NCI-H1436 treated with DMSO at 0.1 percent for 48 hours (cell line): Measurements from ENCODE around the gene KPTN.

ENCODE experiments used
- DNase-seq: peaks from one replicate; lab custom pipeline; 2025; lab: John Stamatoyannopoulos, UW

Gene KPTN

DNA sequence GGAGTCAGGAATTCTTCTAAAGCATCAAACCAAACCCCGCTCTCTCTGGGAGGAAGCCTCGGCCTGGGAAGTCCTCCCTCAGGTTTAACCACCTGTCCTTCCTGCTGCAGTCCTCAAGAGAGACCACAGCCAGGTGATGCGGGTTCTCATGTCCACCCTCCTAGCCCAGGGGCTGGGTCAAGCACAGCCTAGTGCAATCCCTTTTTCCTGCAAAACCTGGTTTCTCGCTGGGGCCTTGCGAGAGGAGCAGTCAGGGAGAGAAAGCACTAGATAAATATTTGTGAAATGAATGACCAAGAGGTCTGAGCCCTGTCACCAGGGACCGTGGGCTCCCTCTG is 14.7 kb downstream of the KPTN start:
- no peak for DNase-seq

DNA sequence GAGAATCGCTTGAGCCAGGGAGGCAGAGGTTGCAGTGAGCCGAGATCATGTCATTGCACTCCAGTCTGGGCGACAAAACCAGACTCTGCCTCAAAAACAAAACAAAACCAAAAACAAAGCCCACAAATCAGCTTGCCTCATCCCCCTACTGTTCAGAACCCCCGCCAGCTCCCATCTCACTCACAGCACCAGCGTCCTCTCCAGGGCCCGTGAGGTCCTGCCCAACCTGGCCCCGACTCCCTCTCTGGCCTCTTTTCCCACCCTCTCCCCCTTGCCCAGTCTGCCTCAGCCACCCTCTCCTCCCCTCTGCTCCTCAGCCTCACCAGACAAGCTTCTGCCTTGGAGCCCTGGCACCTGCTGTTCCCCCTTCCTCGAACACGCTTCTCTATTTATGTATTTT is 16.1 kb downstream of the KPTN start:
- no peak for DNase-seq

DNA sequence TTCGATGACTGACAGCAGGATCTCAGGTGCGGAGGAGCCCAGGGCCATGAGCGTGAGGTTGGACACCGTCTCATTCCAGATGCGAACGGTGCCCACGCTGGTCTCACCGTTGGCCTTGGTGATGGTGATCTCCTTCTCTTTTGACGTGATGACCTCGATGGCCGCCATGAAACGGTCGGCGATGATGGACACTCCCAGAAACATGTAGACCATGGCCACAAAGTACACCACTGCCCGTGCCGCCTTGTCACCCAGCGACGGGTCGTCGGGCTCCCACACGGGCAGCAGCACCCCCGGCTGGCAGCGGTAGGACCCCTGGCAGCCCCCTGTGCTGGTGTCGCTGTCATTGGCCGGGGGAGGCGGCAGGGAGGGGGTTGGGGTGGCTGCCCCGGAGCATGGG is 18.1 kb downstream of the KPTN start:
- no peak for DNase-seq

DNA sequence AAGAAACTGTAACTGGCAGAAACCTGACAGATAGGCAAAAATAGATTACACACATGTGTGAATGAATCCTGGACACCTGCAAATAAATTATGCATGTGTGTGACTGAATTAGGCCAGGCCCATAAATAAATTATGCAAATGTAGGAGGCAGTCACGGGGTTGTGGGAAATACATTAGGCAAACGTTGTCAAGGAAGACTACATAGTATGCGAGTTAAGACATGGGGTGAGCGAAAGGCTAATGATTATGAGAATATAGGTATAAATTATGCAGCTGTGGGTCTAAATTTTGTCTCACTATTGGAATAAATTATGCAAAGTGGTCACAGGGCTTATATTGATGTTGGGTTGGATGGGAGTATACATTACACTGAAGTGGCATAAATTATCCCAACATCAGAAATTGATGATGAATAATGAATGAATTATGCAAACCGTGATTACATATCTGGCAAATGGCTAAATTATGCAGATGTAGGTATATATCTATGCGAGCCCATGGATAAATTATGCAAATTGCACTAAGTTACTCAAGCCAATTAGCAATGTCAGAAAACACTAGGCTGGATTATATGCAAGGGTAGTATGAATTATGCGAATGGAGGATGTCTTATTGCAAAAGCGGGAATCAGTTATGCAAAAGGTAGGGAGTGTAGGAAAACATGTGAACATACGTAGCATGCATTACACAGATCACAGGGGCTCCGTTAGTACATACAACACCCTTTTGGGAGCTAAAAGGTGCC is 19.2 kb downstream of the KPTN start:
- no peak for DNase-seq

DNA sequence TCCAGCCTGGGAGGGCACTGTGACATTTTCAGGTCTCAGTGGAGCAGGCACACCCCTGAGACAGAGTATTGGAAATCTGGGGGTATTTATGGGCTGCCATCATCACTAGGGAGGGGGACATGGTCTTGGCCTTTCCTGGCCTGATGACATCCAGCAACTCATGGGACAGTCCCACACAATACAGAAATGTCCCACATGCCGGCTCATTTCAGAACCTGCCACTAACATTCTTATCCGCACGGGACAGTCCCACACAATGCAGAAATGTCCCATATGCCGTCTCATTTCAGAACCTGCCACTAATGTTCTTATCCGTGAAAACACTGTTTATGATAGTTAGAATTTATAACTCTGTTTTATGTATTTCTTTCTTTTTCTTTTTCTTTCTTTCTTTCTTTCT is 22.1 kb downstream of the KPTN start:
- DNase-seq, result no peak

DNA sequence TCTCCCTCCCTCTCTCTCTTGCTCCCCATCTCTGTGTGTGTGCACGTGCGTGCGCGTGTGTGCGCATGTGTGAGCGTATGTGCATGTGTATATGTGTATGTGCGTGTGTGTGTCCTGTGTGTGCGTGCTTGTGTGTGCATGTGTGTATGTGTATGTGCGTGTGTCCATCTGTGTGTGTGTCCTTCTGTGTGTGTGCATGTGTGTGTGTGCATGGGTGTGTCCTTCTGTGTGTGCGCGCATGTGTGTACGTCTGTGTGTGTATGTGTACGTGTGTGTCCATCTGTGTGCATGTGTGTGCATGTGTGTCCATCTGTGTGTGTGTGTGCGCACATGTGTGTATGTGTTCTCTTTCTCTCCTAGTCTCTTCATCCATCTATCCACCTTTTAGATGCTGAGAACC is 24.5 kb downstream of the KPTN start:
- DNase-seq, result no peak

DNA sequence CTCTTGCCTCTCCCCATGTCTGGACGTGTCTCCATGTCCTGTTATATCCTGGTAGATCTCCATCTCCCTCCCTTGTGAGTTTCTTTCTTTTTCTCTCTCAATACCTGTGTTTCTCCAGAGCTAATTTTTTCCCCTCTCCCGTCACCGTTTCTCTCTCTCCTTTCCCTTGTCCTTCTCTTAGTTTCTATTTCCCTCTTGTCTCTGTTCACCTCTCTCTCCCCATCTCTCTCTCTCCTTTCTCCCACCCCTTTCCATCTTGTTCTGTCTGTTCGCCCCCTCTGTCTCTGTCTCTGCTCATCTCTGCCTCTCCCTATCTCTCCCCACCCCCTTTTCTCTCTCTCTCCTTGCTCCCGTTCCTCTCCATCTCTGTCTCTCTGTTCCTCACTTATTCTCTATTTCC is 25.3 kb downstream of the KPTN start:
- DNase-seq, result no peak

DNA sequence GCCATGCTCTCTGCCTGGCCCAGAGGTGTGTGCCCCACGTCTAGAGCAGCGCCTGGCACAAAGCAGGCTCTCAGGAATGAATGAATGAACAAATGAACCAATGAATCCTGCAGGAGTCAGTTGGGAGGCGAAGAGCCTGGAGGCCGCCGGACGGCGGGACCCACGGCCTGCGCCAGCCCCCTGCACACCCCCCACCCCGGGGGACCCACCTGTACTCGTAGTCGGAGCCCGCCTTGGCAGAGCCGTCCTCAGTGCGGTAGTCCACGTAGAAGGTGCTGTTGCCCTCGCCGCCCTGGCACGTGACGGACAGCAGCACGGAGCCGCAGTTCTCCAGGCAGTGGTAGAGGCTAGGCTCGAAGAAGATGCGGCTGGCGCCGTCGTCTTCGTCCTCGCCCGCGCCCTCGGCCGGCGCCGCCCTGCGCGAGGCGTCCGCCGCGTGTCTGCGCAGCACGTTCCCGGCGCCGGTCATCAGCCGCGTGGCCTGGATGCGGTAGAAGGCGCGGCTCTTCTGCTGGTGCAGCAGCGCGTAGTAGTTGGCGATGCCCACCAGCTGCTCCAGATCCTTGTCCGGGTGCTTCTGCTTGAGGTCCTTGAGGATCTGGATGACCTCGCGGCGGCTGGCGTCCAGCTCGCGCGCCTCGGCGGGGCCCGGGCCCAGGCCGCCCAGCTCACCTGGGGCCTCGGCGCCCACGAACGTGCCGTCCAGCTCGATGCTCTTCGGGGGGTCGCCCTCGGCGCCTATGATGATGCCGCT is 27.1 kb downstream of the KPTN start:
- no peak for DNase-seq

DNA sequence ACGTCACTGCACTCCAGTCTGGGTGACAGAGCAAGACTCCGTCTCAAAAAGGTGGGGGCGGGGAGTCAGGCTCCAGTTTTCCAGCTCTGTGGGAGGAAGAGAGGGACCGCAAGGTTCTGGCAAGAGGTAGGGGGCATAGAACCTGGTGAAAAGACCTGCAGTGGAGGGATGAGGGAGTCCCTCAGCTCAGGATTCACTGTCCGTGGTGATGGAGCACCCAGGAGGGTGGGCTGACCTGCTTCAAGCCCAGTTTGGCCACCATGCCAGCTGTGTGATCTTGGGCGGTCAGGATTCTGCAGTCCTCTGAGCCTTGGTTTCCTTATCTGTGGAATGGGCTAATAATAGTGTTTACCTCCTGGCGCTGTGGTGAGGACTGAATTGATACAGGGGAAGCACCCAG is 33.5 kb downstream of the KPTN start:
- DNase-seq, result no peak

DNA sequence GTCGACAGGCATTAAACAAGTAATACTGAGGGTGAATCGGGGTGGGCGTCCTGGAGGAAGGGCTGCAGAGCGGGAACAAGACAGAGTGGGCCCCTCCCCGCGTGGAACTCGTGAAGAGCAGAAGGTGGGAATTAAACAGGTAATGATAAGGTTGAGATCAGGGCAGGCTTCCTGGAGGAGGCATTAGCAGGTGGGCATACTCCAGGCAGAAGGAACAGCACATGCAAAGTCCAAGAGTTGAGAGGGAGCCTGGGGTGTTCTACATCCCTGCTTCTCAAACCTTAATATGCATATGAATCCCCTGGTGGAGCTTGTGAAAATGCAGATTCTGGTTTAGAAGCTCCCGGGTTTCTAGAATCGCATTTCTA is 35.7 kb downstream of the KPTN start:
- no peak for DNase-seq

DNA sequence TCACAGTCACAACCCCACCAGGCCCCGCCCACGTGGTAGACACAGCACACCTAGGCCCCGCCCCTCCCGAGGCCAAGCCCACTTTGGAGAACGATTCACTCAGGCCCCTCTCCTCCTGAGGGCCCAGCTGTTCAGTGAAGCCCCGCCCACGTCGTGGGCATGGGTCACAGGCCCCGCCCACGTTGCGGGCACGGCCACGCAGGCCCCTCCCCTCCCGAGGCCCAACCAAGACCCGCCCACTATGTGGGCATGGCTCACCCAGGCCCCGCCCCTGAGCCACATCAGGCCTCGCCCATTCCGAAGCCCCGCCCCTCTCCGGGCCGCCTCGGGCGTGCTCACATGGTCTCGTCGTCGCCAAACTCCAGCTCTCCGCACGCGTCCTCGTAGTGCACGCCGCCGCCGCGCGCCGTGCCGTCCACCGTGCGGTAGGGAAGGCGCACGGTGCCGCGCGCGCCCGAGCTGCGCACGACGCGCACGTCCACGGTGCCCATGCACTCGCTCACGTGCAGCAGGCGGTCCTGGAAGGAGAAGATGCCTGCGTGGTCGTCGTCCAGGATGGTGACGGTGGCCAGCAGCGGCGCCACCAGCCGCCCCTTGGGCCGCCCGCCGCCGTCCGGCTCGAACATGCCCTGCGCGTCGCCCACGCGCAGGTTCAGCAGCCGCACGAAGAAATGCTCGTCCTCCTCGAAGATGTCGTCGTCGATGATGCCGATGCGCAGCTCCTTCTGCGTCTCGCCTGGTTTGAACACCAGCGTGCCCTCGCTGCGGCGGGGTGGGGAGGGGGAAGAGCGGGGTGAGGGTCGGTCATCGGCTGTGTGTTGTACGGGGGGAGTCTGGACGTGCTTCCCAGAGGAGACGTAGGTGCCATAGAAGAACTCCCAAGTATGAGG is 36.3 kb downstream of the KPTN start:
- DNase-seq, result no peak

DNA sequence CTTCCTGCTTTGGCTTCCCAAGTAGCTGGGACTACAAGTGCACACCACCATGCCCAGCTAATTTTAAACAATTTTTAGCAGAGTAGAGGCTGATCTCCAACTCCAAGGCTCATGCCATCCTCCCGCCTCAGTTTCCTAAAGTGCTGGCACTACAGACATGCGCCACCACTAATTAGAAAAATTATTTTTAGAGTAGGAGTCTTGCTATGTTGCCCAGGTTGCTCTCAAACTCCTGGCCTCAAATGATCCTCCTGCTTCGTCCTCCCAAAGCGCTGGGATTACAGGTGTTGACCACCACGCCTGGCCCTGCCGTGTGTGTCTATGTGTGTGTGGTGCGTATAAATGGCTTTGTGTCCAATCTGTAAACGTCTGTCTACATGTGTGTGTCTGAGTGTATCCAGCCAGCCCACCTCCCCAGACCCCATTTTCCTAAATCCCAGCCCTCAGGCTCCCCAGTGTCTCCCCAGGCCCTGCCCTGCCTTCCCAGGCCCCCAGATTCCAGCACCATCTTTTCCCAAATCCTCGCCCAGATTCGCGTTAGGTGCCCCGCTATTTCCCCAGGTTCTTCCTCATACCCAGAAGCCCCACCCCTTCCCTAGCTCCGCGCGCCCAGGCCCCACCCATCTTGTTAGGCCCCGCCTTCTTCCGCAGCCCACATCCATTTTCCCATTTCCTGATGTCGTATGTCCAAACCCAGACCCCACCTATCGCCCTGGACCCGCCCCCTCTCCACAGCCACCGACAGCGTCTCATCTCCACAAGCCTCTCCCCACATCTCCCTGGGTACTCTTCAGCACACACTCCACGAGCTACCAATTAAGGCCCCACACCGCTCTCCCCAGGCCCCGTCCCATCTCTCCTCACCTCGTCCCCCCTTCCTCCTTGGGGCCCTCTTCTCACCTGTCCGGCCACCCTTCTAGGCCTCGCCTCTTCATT is 37.2 kb downstream of the KPTN start:
- no peak for DNase-seq

DNA sequence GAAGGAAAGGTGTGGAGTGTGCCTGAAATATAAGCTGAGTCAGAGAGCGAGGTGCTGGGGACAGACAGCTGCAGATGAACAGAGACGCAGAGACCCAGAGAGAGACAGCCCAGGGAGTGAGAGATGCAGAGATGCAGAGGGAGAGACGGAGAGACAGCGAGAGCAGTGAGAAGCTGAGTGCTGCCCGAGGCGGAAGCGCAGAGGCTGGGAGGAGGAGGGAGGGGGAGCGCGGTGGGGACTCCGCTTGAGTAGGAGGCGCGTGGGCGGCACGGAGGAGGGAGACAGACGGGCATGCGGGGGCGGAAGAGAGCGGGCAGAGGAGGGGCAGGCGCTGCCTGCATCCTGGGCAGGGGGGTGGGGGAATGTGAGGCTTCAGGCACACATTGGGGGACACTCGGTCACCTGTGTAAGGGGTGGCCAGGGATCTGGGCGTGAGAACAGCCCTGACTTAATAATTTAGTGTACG is 38.0 kb downstream of the KPTN start:
- no peak for DNase-seq

DNA sequence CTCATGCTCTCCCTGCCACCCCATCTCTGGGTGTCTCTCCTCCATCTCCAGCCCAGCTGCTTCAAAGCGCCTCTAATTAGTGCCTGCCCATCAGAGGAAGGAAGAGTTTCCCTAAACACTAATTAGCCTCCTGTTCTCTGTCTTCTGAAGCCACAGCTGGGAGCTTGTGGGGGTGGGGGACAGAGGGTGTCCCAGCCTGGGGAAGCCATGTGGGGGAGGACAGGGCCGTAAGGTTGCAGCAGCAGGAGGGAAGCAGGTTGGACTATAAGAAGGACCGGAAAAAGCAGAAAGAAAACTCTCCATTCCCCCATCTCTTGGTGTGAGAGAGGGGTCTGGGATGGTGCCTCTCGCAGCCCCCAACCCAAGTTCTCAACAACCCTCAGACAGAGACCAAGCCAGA is 38.5 kb downstream of the KPTN start:
- DNase-seq, result no peak

DNA sequence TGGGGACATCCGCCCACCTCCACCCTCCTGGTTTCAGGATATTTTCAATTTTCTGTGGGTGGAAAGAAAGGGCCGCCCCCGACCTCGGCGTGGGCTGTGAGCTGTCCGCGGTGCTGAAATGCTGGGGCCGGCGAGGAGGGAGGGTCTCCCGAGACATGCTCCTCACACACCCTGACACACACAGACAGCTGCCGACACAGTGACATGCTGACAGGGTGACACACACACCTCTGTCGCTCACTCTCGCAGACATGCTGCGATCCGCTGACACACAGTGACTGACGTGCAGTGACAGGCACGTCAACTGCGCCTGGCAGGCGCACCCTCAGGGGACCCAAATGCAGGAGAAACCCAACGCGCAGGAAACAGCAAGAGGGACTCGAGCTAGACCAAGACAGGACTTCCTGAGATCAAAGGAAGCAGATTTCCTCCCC is 39.6 kb downstream of the KPTN start:
- no peak for DNase-seq

DNA sequence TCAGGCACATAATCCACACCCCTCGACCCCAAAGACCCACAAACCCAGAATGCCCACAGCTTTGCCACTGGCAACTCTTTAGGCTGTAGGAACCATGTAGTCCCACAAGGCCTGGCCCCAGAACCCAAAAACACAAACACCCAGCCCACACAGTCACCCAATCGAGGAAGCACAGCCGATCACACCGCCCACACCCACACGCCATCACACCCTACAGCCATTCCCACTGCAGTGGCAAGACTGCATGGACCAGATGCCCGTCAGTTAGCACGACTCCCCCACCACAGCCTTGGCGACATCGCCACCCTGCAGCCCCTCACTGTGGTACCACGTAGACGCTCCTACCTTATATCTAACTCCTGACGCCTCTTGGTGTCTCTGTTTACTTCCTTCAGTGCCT is 40.7 kb downstream of the KPTN start:
- DNase-seq, result no peak

DNA sequence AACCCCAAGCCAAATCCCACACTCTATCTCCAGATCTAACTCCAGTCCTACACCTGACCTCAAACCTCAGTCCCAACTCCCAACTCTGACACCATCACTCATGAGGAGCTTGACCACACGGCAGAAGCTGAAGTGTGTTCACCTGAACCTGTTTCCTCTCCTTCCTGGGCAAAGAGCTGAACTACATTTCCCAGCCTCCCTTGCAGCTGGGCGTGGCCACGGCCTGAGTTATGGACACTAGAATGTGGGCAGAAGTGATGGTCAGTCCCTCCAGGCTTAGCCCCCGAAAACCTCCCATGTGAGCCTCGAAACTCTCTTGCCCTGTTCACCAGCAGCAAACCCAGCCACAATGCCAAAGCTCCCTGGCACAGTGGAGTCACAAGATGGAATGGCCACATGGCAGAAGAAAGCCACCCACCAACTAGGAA is 45.2 kb downstream of the KPTN start:
- no peak for DNase-seq

DNA sequence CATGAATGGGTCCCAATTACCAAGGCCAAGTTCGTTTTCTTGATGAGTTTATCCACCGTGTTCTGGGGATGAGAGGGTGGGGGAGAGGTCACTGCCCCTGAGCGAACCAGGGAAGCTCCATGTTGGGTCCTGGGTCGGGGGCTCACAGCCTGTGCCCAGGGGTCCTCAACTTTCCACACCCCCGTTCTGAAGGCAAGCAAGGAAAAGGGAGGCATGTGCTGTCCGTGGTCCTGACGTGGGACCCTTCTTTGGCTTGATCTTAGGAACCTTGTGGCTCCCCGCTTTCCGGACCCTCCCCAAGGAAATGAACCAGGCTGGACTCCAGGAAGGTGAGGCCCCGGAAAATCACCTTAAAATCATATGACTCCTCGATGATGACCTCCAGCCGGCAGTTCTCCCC is 46.5 kb downstream of the KPTN start:
- DNase-seq, result no peak

DNA sequence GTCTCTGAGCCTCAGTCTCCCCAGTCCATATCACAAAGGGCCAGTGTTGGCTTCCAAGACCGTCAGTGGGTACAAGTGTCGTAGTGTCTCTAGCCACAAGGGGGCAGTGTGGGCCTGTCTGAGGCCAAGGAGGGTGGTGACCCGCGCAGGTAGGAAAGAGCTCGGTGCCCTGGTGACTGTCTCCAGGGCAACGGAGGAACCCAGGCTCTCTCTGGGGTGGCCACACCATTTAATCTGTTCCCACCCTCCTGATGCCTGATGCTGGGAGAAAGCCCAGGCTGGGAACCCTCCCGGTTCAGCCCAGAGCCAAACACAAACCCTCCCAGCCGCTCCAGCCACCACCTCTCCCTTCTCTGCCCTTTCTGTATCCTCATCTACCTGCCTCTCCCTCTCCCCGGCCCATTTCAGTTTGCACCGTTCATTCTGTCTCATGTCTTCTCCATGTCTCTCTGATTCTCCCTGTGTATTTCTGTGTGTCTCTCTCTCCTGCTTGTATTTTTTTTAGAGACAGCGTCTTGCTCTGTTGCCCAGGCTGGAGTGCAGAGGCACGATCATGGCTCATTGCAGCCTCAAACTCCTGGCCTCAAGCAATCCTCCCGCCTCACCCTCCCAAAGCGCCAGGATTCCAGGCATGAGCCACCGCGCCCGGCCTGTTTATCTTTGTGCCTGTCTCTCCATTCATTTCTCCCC is 47.2 kb downstream of the KPTN start:
- DNase-seq, result no peak

DNA sequence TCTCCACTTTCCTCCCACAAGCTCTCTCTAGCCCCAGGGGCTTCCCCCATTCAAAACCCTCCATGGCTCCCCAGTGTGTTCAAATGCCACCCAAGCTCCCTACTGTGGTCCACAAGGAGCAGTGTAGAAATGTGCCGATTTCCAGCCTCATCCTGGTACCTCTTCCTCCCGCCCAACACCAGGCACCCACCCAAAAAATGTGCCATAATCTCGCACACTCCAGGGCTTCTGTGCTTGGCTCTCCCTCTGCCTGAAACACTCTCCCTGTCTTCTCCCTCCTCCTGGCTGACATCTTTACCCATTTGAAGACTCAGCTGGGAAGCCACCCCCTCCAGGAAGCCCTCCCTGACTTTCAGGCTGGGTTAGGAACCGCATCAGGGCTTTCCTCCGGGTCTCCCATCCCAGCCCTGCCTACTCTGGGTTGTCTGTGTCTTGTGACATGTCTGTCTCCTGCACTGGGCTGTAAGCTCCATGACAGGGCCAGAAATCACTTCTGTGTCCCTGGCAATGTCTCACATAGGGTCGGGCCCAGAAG is 48.1 kb downstream of the KPTN start:
- no peak for DNase-seq

DNA sequence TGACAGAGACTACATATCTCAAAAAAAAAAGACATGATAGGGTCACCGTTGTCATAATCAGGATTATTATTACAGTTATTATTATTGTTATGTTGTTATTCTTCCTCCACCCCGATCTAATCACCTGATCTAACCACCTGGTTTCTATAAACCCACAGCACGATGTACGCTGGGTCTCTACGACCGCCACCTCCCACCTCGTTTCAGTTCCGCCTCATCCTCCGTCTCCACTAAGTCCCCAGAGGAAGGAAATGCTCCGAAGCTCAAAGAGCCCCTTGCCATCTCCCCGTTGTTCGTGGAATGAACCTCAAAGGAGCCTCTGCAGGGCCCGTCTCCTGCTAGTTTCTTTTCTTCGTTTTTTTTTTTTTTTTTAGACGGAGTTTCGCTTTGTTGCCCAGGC is 48.8 kb downstream of the KPTN start:
- DNase-seq, result no peak
